Stimulated activated CD8-positive, alpha-beta memory T cell treated with anti-CD3 and anti-CD28 coated beads, Interleukin-7, amount 100 ng/mL, for 24 hours (primary cell): ENCODE data around the gene CCS.
"Not testable (repeated sequence)": the region's sequence is repeated elsewhere in the genome, so short reads cannot be mapped to it uniquely, and the experiment has no call there.

Experiments used
- DNase-seq: peaks from one replicate; pipeline ENCODE4 v3.0.0-alpha.2; 2020; ENCODE audit warnings: low read depth

Gene CCS

DNA sequence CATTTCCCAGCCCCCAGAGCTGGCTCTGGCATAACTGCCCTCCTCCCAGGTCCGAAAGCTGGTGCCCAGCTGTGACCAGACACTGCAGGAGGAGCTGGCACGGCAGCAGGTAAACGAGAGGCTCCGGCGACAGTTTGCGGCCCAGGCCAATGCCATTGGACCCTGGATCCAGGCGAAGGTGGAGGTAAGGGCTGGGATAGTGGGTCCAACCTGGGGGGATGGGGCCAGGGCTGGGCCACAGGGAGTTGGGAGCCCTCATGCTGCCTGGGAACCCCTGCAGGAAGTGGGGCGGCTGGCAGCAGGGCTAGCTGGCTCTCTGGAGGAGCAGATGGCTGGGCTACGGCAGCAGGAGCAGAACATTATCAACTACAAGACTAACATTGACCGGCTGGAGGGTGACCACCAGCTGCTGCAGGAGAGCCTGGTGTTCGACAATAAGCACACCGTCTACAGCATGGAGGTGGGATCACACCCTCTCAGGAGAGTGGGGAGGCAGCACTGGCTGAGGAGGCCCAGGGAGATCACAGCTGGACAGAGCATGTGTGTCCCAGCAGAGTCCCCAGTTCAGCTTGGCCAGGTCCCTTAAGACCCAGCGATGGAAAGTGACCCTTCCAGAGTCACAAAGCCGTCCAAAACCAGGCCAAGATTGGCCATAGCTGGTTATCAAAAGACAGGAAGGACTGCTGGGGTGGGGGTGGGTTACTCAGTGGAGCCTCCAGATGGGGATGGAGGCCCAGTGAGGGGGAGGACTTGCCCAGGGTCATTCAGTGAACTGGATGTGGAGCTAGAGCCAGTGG lies 31.6 kb upstream of the CCS start:
- DNase-seq, result no peak

GRCh38 chr11:66561975-66562248 lies 31.1 kb upstream of the CCS start:
- no peak for DNase-seq

GRCh38 chr11:66562275-66562674 lies 30.7 kb upstream of the CCS start:
- no peak for DNase-seq

DNA sequence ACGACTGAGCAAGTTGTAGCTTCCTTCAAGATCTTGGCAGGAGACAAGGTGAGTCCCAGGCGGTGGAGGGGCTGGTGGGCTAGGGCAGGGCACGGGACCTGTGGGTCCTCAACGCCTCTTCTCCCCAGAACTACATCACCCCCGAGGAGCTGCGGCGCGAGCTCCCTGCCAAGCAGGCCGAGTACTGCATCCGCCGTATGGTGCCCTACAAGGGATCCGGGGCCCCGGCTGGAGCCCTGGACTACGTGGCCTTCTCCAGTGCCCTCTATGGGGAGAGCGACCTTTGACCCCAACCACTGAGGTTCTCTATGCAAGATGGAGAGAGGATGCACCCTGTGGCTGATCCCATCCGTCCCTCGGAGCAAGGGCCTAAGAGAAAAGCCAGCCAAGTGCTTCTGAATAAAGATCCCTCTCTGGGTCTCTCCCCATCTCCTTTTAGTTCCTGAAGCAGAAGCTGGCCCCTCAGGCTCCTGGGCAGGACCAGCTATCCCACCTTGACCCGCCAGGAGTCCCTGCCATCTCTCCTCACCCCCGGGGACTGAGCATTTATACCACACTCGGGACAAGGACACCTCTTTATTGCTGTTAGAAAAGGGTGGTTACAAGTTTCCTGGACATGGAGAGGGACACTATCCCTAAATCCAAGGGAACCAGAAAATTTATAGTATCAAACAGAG lies 29.9 kb upstream of the CCS start:
- no peak for DNase-seq

DNA sequence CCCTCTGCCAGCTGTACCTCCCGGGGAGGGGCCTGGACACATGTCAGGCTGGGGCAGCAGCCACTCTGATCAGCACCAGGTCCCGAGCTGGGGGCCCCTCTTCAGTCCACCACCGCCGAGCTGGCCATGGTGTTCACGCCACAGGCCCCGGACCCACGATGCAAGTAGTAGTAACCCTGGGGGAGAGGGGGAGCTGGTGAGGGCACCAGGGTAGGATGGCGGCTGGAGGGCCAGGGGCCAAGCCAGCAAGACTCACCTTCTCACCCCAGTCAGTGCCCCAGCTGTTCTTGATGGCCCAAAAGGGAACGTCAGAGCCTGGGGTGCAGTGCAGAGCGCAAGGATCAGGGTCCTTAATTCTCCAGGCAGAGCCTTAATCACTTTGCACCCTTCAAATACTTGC lies 29.2 kb upstream of the CCS start:
- DNase-seq, result no peak

DNA sequence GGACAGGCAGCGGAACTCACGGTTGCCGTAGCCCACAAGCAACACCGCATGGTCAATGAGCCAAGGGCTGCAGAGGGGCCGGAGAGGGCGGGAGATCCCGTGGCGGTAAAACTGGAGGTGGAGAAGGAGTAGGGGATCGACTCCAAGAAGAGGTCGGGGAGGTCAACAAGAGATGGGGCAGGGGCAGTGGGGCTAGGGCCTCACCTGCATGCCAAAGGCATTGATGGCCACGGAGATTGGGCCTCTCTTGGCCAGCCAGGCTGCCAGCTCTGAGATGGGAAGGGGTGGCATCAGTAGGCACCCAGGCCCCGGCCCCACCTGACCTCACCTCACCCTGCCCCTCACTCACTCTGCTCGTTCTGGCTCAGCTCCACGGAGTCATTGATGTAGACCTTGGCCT lies 28.4 kb upstream of the CCS start:
- DNase-seq, result no peak

DNA sequence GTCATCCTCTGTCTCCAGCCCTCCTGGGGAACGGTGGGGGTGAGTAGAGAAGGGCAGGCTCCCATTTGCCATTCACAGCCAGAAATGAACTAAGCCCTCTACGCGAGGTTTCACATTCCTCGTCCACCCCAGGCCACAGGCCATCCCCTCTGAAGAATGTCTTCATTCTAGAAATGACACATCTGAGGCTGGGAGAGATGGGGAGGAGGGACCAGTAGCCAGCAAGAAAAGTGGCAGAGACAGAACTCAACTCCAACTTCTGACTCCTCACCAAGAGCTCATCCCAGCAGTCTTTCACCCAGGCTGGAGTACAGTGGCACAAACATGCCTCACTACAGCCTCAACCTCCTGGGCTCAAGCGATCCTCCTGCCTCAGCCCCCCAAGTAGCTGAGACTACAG lies 28.0 kb upstream of the CCS start:
- DNase-seq, result no peak

DNA sequence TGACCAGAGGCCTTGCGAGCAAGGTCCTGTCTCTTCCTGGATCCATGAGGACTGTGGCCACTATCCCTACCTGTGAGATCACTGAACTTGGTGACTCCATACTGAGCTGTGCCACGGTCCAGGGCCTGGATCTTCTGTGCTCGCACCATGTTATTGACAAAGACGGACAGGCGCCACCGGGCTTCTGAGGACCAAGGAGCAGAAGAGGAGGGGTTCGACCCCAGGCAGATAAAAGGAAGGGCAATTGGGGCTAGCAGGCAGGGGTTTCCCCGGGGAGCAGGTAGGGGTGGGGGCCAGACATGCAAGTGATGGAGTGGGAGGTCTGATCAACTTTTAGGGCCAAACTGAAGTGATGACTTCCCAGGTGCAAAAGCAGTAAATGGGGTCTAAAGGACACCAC lies 26.8 kb upstream of the CCS start:
- DNase-seq, result no peak

DNA sequence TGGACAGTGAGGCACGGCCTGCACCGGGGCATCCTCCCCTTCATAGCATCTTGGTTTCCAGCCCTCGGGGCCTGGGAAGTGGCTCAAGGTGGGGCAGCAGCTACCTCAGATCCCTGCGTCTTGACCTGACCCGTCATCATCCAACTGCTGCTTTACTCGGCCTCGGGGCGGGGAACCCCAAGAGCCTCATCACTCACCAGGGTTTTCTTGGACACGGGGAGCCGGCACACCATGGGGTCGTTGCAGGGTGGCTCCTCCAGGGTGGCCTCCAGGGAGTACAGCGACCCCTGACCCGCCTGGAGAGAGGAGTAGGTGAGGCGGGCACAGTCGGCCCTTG lies 25.2 kb upstream of the CCS start:
- DNase-seq, result no peak

- DNase-seq, result peak; percentile 51
Observed at GRCh38 chr11:66568124-66568916, 24.7 kb upstream of the CCS start, which contains the start of gene CTSF. TSS of gene CTSF (minus strand) at chr11:66568606. CDS start at chr11:66568486, 120 bp downstream.

DNA sequence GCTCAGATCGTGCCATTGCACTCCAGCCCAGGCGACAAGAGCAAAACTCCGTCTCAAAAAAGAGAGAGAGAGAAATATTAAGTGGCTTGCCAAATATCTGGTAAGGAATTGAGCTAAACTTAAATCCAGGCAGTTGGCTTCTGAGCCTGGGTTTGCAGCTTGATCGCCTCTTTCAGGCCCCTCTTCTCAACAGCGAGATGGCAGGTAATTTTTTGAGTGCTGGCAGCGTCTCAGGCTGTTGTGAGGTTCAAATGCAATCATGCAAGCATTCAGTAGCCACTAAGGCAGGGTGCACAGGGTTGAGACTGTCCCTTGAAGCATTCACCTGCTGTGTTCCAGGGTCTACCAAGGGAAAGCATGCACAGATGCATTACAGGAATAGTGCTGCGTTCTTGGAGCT lies 23.9 kb upstream of the CCS start:
- no peak for DNase-seq

GRCh38 chr11:66570079-66570849 lies 22.7 kb upstream of the CCS start:
- DNase-seq, result no peak

DNA sequence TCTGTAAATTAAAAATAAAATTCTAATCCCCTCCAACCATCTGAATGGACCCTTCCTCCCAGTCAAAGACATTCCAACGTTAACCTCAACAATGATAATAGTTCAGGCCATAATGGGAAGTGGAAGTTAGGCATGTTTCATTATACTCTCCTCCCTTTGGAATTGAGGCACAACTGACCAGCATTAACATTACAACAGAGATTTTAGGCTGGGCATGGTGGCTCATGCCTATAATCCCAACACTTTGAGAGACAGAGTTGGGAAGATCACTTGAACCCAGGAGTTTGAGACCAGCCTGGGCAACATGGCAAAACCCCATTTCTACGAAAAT lies 22.2 kb upstream of the CCS start:
- no peak for DNase-seq

GRCh38 chr11:66579017-66579606 lies 13.9 kb upstream of the CCS start:
- DNase-seq, result peak; percentile 78

DNA sequence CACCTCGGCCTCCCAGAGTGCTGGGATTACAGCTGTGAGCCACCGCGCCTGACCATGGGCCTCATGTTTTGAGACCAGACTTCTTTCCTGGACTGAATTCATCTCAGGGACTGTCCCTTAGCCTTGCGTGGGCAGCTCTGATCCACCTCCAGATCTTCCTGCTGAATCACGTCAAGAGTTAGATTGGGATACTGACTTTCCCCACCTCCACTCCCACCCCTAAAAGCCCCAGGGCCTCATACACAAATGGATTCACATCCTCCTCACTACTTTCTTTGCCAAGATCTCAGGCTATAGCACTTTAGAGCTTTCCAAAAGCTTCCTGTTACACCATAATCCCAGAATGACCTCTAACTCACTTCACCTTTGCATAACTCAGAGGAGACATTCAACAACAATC lies 12.2 kb upstream of the CCS start:
- no peak for DNase-seq

DNA sequence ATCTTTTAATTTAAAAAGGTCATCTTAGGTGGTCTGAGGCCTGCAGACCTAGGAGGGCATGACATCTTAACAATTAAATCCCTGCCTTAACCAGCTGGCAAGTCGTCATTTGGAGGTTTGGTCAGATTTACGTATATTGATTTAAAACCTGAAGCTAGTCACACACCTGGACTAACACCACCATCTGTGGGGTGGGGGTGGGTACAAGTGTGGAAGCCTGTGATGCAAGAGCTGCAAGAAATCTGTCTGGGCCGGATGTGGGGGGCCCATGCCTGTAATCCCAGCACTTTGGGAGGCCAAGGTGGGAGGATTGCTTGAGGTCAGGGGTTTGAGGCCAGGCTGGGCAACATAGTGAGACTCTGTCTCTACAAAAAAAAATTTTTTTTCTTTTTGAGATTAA lies 11.7 kb upstream of the CCS start:
- DNase-seq, result no peak

GRCh38 chr11:66582565-66583147 lies 10.3 kb upstream of the CCS start:
- not testable (repeated sequence) for DNase-seq

- not testable (repeated sequence) for DNase-seq
Observed at GRCh38 chr11:66585447-66585846, 7.5 kb upstream of the CCS start.

- no peak for DNase-seq
Observed at GRCh38 chr11:66586136-66586535, 6.8 kb upstream of the CCS start.

GRCh38 chr11:66589315-66589714 lies 3.7 kb upstream of the CCS start:
- DNase-seq, result not testable (repeated sequence)

DNA sequence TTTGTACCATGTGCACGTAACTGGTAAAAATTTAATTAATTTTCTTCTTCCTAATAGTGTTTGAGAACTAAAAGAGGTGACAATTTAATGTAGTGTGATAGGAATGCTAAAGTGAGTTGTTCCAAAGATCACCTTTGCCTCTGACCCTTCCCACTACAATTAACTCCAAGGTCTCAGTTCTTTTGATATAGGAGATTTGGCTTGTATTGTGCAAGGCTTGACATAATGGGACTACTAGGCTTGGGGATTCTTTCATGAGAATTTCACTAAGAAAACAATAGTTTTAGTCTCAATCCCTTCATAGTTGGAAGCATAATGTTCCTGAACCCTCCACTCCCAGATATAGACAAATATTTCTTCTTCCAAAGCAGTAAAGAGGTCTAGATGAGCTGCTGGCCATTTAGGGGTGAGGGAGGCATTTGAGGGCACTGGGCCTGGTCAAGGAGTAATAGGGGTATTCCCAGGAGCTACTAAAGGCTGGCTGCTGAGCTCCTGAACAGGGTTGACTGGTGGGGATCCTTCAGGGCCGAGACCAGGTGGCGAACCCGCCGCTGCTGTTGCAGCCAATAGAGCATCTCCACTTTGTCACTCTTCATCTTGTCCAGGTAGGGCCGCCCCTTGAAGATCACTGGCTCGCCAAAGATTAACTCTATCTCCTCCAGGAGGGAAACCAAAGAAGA lies 2.8 kb upstream of the CCS start:
- no peak for DNase-seq
